NB4 (cell line): ENCODE data around the gene CYP26C1.

ENCODE experiments used
- DNase-seq: peaks from one replicate; pipeline ENCODE4 v3.0.0; 2010; ENCODE audit warnings: low read depth
- H3K4me3 ChIP-seq: one replicate; pipeline ENCODE4 v1.5.1; 2011; ENCODE audit warnings: mild to moderate bottlenecking, low read depth, low read length, moderate library complexity
- CTCF ChIP-seq: IDR thresholded peaks from one replicate; pipeline ENCODE4 v1.5.1; 2012; ENCODE audit warnings: low read depth, low read length
- MAX ChIP-seq: IDR thresholded peaks from 2 replicates; pipeline ENCODE4 v1.6.1; 2011; ENCODE audit warnings: low read depth, low read length
- MYC ChIP-seq: IDR thresholded peaks from 2 replicates; pipeline ENCODE4 v1.6.1; 2011; ENCODE audit warnings: low read depth, low read length
- POLR2A ChIP-seq: IDR thresholded peaks from 2 replicates; pipeline ENCODE4 v1.6.1; 2011; ENCODE audit warnings: mild to moderate bottlenecking; ENCODE audit not compliant: insufficient read length; ENCODE audit errors: extremely low read depth

The CYP26C1 gene

GRCh38 chr10:93068411-93069244 is 8.0 kb downstream of the CYP26C1 start:
- TF ChIP-seq CTCF (no peak), POLR2A (no peak), MAX (no peak), MYC (no peak)
- H3K4me3 ChIP-seq, result no peak overlapping the region
- no peak for DNase-seq

GRCh38 chr10:93069245-93069561 is 8.6 kb downstream of the CYP26C1 start:
- H3K4me3 ChIP-seq, result no peak overlapping the region
- no peak for TF ChIP-seq MYC
- TF ChIP-seq MAX, result no peak
- TF ChIP-seq CTCF, result no peak
- TF ChIP-seq POLR2A, result no peak
- DNase-seq, result no peak

GRCh38 chr10:93070378-93071176 is 10.0 kb downstream of the CYP26C1 start:
- no peak for DNase-seq
- H3K4me3 ChIP-seq, result no peak overlapping the region
- TF ChIP-seq POLR2A (no peak), MAX (no peak), CTCF (no peak), MYC (no peak)

- H3K4me3 ChIP-seq, result no peak overlapping the region
- DNase-seq, result no peak
- TF ChIP-seq POLR2A (no peak), CTCF (no peak), MYC (no peak), MAX (no peak)
Observed at GRCh38 chr10:93071177-93071472, 10.5 kb downstream of the CYP26C1 start.

- H3K4me3 ChIP-seq, result peak overlapping the region; percentile 25
- peak; percentile 25 for DNase-seq
Observed at GRCh38 chr10:93071674-93072224, 11.2 kb downstream of the CYP26C1 start.

More at GRCh38 chr10:93071674-93072224, 11.2 kb downstream of the CYP26C1 start:
- TF ChIP-seq CTCF (no peak), MAX (no peak), MYC (no peak), POLR2A (no peak)
